Measurements from ENCODE around the gene KIAA0930.

GRCh38 chr22:45225732-45226502, 14.8 kb downstream of the KIAA0930 start:
- TF ChIP-seq POLR2AphosphoS5 (IDR thresholded peaks at IDR 0.05; ENCODE audit: low read depth, low read length) (no peak), SIN3A (IDR thresholded peaks at IDR 0.05; ENCODE audit: borderline replicate concordance, insufficient read depth, low read length) (no peak), REST (IDR thresholded peaks at IDR 0.05; ENCODE audit: insufficient read depth in 1 of 2, low read depth in 2 of 2, low read length in 2 of 2) (no peak)
